HG02885 (cell line): ENCODE measurements around the gene MACF1.
"Not testable (repeated sequence)": the region's sequence is repeated elsewhere in the genome, so short reads cannot be mapped to it uniquely, and the experiment has no call there.

Source experiments
- ATAC-seq: cut with Tn5 transposase; IDR thresholded peaks from one replicate; pipeline ENCODE4 v1.9.1; 2021; ENCODE audit warnings: mild to moderate bottlenecking; ENCODE audit not compliant: unreplicated experiment, poor library complexity

MACF1 gene

DNA sequence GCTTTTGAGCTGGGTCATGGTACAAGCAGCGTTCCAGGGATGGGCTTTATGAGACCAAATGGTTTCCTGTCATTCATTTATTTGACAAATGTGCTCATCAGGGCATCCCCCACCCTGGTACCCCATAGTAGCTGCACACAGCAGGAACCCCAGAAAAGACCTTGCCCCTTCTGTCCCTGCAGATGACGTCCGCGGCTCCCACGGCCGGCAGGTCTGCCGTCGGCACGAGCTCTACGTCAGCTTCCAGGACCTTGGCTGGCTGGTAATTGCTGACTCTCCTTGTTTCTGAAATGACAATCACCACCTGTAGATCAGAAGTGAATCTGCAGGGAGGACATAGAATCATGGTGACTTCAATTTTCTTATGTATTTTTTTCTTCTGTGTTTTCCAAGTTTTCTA is 317.7 kb downstream of the MACF1 start:
- not testable (repeated sequence) for ATAC-seq

DNA sequence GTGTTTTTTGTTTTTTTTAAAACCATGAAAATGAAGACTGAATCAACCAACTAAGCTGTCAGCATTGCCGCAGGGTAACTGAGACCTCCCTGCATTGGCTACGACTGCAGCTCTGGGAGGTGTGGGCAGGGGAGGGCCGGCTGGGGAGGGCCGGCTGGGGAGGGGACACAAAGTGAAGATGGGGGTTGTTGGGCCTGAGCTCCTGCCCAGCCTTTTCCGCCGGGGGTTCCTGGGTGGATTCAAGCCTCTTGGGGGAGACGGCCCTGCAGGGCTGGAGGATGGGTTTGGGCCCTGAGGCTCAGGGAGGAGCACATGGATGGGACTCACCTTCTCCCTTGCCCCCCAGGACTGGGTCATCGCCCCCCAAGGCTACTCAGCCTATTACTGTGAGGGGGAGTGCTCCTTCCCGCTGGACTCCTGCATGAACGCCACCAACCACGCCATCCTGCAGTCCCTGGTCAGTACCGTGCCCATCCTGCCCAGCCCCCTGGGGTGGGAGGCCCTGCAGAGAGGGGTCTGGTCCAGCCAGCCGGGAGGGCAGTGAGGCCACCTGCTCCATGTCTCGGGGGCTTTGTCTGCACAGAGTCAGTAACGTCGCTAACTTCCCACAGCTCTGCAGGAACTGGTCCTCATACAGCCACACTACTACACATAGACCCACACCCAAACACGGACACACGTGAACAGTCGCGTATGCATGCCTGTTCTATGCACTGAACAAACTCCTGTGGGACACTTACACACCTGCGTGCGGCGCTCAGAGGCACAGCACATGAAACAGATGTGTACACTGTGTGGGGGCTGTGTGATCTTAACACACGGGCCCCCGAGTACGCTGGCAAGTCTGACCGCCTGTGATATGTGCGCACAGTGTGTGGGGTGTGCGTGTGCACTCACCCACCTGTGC is 318.4 kb downstream of the MACF1 start:
- no peak for ATAC-seq

DNA sequence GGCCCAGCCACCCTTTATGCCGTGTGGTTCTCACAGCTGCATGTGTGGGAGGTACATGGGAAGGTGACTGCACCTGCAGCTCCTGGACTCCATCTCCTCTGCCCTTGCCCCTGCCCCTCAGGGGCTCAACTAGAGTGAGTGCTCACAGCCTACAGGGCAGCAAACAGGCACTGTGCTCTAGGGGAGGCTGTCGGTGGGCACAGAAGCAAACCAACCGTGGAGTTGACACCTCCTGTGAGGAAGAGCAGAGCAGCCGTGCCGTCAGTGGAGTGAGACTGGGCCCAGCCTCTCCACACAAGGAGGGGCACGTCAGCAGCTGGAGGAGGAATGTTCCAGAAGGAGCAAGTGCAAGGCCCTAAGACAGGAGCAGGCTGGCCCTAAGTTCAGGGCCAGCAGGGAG is 319.7 kb downstream of the MACF1 start:
- ATAC-seq, result no peak

DNA sequence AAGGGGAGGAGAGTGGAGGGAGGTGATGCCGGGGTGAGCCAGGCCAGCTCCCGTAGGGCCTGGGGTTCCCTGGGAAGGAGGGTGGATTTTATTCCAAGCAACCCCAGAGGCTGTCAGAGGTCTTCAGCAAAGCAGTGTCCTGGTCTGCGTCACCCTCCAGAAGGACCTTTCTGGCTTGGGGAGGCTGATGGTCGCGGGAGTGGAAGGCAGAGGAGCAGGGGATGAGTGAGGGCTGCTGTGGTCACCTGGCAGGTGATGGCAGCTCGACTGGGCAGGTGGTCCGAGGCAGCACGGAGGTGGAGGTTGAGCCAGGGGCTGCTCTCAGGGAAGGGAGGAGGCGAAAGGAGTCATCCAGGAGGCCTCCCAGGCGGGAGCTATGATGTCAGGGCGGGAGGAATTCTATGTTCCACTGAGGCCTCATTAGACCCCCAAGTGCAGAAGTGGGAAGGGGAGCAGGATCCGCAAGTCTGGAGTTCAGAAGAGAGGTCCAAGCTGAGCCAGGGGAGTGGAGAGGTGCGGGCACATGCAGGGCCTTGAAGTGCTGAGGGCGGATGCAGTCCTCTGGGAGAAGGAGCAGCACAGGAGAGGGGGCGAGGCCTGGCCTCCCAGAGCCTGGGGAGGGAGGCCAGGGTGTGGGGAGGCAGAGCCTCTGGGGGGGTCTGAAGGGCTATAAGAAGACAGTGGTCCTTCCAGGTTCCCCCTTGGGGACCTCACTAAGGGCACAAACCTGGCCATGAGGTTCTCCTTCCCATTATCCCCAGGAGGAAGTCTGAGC is 320.3 kb downstream of the MACF1 start:
- ATAC-seq, result no peak

DNA sequence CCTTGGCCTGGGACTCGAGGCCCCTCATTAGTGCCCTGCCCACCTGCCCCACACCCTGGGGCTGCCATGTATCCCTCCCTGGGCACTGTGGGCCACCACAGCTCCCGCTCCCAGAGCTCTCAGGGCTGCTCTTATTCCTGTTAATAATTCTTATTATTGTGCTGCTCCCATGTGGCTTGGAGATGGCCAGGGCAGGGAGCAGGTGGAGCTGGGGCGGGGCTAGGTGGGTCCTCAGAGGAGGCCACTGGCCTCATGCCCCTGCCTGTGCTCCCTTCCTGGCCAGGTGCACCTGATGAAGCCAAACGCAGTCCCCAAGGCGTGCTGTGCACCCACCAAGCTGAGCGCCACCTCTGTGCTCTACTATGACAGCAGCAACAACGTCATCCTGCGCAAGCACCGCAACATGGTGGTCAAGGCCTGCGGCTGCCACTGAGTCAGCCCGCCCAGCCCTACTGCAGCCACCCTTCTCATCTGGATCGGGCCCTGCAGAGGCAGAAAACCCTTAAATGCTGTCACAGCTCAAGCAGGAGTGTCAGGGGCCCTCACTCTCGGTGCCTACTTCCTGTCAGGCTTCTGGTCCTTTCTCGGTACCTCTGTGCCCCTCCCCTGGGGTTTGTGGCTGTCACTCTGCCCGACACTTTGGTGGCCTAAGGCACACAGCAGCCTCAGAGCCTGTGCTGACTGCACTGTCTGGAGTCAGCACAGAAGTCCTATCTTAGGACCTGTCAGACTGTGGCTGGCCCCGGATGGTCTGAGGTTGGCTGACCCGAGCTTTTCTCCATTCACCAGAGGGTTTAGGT is 321.1 kb downstream of the MACF1 start:
- ATAC-seq, result peak; percentile 84

DNA sequence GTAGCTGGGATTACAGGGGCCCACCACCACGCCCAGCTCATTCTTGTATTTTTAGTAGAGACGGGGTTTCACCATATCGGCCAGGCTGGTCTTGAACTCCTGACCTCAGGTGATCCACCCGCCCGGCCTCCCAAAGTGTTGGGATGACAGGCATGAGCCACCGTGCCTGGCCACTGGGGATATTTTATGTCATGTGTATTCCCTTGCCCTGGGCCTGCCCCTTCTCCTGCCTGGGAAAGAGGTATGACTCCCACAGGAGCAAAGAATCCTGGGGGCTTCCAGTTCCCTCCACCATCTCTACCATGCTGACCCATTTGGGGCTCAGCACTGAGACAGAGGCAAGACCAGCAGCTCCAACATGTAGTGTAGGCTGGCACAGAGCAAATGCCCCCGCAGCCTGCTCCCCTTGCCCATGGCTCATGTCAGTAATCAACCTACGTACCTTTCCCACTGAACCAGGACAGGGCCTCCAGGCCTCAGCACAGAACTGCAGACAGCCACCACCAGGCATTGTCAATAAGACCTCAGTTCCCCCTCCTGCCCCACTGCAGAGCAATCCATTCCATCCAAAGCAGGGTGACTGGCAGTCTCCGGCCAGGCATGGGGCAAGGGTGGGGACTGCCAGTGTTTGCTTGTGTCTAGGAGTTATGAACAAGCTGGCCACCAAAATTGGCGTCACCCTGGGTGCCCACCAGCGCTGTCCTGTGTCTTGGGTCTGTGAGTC is 322.1 kb downstream of the MACF1 start:
- ATAC-seq, result no peak

DNA sequence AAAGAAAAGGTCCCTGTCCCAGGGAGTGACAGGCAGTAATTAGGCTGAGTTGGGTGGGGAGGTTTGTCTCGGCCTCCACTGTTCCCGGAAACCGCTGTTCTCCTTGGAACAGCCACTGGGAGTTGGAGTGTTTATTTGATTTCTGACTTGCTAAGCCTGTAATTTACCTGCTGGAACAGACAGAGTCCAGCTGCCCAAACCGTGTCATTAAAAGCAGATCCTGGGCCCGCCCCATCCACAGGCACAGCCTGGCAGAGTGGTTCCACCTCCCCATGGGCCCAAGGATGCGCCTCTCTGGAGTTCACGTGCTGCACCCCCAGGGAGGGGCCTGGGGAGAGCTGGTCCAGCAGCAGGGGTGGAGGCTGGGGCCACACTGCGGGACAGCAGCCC is 322.7 kb downstream of the MACF1 start:
- not testable (repeated sequence) for ATAC-seq

DNA sequence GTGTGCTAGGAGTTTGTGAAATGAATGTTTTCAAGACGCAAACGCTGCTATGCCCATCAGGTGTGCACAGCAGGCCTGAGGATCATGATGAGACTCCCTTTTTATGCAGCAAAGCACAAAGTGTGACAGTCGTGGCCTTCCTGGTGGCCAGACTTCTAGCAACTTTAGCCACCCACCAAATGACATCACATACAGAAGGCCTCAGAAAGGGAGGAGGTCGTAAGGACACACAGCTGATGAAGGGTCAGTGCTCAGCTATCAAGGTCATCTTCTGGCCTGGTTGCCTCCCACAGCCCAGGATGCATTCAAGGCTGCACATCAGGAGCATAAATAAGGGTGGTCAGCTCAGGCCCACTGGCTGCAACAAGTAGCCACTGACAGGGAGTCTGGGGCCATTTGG is 323.6 kb downstream of the MACF1 start:
- no peak for ATAC-seq

DNA sequence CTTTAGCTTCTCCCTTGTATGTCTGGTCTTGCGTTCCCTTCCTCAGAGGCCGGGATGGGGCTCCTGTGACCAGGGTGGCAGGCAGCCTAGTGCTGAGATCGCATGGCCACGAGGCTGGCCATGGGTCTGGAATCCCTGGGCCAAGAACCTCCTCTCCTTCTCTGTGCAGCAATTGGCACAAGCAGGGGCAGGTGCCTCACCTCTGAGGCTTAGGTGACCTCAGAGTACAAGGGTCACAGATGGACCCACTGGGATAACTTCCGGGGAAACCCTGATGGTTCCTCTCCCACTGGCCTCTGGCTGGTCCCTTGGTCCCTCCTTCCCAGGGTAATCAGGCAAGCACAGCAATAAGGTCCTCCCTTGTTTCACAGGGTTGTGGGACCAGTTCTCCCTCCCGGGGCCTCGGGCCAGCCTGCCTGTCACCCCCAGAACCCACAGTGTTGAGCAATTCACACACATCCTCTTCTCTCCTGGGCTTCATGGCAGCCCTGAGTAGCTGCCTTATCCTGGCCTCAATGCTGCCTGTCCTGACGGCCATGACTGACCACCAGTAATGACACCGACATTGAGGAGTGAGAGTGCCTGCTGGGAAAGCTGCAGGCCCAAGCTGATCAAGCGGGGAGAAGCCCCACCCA is 325.5 kb downstream of the MACF1 start:
- no peak for ATAC-seq

DNA sequence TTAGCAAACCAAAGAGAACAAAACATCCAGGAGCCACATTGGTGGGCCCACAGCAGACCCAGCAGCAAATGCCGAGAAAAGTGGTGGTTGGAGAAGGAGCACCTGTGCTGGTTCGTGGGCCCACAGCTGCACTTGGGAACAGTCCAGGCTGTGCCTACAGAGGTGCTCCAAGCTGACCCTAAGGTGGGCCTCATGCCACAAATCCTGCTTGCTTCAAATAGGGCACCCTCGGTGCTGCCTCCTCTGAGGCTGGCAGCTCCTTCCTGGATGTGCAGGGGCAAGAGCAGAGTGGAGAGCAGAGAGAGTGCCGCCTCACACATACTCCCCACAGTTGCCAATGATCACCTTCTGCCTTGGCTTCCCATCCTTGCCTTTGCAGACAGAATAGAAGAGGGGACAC is 327.0 kb downstream of the MACF1 start:
- no peak for ATAC-seq

DNA sequence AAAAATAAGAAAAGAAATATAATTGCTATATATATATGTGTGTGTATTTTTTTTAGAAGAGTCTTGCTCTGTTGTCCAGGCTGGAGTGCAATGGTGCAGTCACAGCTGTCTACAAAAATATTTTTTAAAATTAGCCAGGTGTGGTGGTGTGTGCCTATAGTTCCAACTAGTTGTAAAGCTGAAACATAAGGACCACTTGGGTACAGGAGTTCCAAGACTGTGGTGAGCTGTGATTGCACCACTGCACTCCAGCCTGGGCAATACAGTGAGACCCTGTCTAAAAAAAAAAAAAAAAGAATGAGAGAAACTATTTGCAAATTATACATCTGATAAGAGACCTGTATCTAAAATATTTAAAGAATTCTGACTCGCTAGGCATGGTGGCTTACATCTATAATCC is 328.9 kb downstream of the MACF1 start:
- no peak for ATAC-seq
